NCI-H2029 treated with DMSO at 0.1 percent for 48 hours (cell line): ENCODE data around the gene CEP68.

Experiments used
- DNase-seq: peaks from one replicate; lab custom pipeline; 2025; lab: John Stamatoyannopoulos, UW

The CEP68 gene

GRCh38 chr2:65057054-65057375 is 799 bp downstream of the CEP68 start:
- no peak for DNase-seq

DNA sequence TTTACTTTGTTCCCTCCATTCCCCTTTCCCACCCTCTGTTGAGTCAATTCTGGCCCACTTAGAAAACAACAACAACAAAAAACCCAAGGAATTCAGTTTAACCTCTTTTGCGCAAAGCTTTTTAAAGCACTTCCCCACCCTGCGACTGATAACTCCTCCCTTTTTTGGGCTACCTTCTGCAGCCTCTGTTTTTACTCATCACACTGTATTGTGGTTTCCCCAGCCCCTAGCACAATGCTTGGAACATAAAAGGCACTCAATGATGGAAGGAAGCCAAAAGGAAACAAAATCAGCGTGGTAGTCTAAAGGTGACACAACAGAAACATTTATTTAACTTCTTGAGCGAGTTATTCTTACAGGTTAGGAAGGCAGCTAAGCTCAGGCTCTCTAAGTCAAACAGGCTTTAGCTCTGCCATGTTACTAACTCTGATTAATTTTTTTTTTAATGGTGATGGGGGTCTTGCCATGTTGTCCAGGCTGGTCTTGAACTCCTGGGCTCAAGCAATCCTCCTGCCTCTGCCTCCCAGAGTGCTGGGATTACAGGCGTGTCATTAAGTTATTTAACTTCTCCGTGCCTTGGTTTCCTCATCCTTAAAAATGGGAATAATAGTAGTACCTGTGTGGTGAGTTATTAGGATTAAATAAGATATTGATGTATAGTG is 1.3 kb downstream of the CEP68 start:
- DNase-seq: peak; percentile 83

DNA sequence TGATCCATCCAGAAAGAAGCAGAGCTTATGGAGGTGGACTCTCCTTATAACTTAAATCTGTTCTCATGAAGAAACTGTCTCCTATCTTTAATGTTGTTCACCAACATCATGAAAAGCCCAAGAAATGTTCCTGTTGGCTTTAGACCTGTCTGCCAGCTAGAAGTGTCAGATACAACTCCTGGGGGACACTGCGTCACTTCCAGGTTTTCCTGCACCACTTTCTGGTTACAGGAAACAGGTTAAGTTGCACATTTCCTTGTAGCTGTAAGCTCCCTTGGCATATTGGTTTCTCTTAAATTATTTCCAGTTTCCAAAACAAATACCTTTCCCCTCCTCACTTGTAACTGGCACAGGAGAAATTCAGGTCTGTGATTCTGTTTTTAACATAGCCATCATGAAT is 2.9 kb downstream of the CEP68 start:
- no peak for DNase-seq

- DNase-seq: no peak
These were observed 5.1 kb downstream of the CEP68 start for GRCh38 chr2:65061146-65061909.

GRCh38 chr2:65061910-65062339 is 5.7 kb downstream of the CEP68 start:
- DNase-seq: peak; percentile 18

GRCh38 chr2:65062843-65063825 is 6.9 kb downstream of the CEP68 start:
- no peak for DNase-seq

GRCh38 chr2:65064728-65065552 is 8.7 kb downstream of the CEP68 start:
- DNase-seq: peak; percentile 23

DNA sequence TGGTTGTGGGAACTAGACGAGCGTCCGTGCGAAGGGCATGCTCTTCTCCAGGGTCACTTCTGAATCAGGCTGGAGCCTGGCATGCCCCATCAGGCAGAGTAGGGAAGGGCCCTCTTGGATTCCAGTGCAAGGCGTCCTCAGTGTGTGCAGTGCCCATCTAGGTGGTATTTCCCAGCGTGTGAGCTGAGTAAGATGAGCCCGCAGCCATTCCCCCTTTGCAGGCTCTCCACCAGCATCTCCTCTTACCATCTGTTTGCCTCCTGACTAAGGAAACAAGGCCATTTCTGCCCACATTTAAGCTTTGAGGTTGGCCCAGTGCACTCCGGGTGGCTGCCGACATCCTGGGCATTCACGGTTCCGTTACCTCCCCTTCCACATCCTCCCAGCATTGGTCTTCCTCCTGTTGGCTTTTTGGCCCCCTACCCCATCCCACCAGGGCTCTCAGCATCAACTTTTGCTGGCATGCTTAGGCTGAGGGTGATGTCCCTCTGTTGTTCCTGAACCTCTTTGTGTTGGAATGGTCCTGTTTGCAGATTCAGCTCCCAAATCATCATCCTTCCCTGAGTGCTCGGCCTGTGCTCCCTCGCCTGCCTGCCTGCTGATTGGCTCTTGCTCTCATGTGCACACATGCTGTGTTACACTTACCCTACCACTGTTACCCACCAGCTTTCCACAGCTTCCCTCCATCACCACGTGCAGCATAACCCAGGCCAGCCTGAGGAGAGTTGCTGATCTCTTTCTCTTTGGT is 11.8 kb downstream of the CEP68 start:
- DNase-seq: no peak

DNA sequence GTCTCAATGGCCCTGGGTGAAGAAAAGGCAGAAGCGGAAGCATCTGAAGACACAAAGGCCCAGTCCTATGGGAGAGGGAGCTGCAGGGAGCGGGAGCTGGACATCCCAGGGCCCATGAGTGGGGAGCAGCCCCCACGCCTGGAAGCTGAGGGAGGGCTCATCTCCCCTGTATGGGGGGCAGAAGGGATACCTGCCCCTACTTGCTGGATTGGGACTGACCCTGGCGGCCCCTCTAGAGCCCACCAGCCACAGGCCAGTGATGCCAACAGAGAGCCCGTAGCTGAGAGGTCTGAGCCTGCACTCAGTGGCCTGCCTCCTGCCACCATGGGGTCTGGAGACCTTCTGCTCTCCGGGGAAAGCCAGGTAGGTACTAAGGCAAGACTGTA is 13.2 kb downstream of the CEP68 start:
- no peak for DNase-seq

DNA sequence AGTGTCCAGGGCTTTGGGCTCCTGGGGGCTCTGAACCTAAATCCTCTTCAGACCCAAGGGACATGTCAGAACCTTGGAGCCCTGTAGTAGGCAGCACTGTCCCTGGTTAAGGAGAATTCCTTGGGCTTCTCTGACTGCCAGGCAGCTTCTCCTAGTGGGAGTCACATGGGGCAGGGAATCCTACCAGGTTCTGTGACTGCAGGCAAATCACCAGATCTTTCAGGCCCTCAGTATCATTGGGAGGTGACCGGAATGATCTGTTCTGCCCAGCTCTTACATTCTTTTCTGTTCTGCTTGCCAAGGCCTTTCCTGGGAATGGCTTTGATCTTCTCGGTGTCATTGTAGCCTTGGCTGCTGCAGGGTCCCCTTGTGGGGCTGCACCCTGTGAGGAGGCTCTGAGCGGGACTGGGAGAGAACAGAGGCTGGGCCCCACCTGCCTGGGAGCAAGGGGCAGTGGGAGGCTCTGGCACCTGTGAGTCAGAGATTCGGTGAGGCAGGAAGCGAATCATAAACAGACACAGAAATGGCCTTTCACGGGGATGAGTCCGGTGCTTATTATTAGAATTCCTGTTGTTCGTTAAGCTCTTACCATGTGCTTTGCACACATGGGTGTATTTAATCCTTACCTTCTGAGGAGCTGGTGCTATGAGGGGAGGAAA is 14.1 kb downstream of the CEP68 start:
- DNase-seq: no peak

DNA sequence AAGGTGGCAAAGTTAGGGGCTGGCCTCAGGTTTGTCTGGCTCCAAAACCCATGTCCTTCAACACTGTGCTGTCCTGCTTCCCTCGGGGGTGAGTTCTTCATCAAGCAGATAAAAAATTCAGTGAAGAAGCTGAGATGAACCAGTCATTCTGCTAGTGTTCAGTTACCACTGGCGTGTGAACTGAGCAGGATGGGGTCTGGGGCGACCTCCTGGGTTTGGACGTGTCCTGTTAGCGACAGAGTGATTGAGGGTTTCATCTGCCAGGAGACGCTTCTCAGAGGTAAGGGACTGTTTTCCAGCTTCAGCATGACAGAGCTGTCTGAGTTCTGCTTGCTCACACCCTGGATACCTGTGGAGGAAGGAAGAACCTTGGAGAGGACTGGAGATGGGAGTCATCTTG is 14.6 kb downstream of the CEP68 start:
- no peak for DNase-seq

GRCh38 chr2:65071499-65072180 is 15.4 kb downstream of the CEP68 start:
- DNase-seq: no peak

DNA sequence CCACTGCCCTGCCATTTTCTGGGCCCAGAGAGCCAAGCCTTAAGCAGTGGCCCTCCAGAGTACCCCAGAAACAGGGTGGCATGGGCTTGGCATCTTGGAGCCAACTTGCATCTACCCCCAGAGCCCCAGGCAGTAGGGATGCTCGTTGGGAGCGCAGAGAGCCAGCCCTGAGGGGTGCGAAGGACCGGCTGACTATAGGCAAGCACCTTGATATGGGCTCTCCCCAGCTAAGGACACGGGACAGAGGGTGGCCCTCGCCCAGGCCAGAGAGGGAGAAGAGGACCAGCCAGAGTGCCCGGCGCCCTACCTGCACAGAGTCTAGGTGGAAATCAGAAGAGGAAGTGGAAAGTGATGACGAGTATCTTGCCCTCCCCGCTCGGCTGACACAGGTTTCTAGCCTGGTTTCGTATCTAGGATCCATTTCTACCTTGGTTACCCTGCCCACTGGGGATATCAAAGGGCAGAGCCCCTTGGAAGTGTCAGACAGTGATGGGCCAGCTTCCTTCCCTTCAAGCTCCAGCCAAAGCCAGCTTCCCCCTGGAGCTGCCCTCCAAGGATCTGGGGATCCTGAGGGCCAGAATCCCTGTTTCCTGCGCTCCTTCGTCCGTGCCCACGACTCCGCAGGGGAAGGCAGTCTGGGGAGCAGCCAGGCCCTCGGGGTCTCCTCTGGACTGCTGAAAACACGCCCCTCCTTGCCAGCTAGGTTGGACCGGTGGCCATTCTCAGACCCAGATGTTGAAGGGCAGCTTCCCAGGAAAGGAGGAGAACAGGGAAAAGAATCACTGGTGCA is 16.2 kb downstream of the CEP68 start:
- DNase-seq: no peak

GRCh38 chr2:65073879-65074565 is 17.8 kb downstream of the CEP68 start:
- no peak for DNase-seq

- DNase-seq: no peak
These were observed 19.0 kb downstream of the CEP68 start for GRCh38 chr2:65075176-65075575.

- no peak for DNase-seq
These were observed 19.6 kb downstream of the CEP68 start for GRCh38 chr2:65075605-65076344.

- DNase-seq: no peak
These were observed 20.1 kb downstream of the CEP68 start for GRCh38 chr2:65076345-65076710.

DNA sequence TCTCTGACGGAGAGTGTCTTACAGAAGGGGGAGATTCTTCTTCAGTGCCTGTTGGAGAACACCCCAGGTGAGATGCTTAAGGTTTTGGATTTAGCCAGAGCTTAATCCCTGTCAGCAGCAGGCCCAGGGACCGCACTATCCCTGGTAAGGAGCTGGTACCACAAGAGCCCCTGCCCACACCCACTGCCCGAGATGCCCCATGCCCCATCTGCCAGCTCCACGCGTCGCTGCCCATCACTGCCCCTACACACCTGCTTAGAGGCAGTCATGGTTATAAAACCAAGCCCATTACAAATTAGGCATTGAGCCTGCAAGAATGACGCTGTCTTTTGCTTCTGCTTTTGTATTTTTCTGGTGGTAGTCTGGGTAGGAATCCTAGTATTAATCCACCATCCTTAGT is 21.7 kb downstream of the CEP68 start:
- no peak for DNase-seq
